Eye (tissue), 1 donor: ENCODE results near the gene LCT.
A peak's percentile ranks its signal among the peaks of the same experiment; 100 is the strongest.
"Not testable (repeated sequence)": the region's sequence is repeated elsewhere in the genome, so short reads cannot be mapped to it uniquely, and the experiment has no call there.

ENCODE experiments used
- DNase-seq: peaks from one replicate; pipeline ENCODE4 v3.0.0-alpha.2; 2015

Gene LCT

GRCh38 chr2:135836596-135837270 is at the start of gene LCT:
TSS of gene LCT (minus strand) at chr2:135837184. CDS start at chr2:135837169, 15 bp downstream.
- DNase-seq = no peak

- no peak for DNase-seq
These were observed 48.7 kb upstream of the LCT start for GRCh38 chr2:135885709-135886108.

GRCh38 chr2:135882415-135882814 is 45.4 kb upstream of the LCT start:
- DNase-seq = peak; percentile 20

GRCh38 chr2:135876770-135877169 is 39.8 kb upstream of the LCT start:
- DNase-seq = not testable (repeated sequence)

GRCh38 chr2:135876066-135876711 is 39.2 kb upstream of the LCT start, which contains the start of gene MCM6:
TSS of gene MCM6 (minus strand) at chr2:135876443. CDS start at chr2:135876365, 78 bp downstream.
- DNase-seq = peak; percentile 99

- DNase-seq = peak; percentile 78
These were observed 38.6 kb upstream of the LCT start for GRCh38 chr2:135875491-135876065.

GRCh38 chr2:135874777-135875365 is 37.9 kb upstream of the LCT start:
- DNase-seq = no peak

- DNase-seq = no peak
These were observed 33.6 kb upstream of the LCT start for GRCh38 chr2:135870571-135870970.

- DNase-seq = no peak
These were observed 26.2 kb upstream of the LCT start for GRCh38 chr2:135863233-135863632.

GRCh38 chr2:135862718-135863117 is 25.7 kb upstream of the LCT start:
- DNase-seq = no peak

GRCh38 chr2:135853401-135853800 is 16.4 kb upstream of the LCT start:
- DNase-seq = no peak

GRCh38 chr2:135851858-135852257 is 14.9 kb upstream of the LCT start:
- DNase-seq = peak; percentile 12

- no peak for DNase-seq
These were observed 14.1 kb upstream of the LCT start for GRCh38 chr2:135850892-135851668.

- DNase-seq = no peak
These were observed 12.1 kb upstream of the LCT start for GRCh38 chr2:135849087-135849486.

GRCh38 chr2:135845997-135846396 is 9.0 kb upstream of the LCT start:
- DNase-seq = no peak

- no peak for DNase-seq
These were observed 8.3 kb upstream of the LCT start for GRCh38 chr2:135845257-135845656.

- no peak for DNase-seq
These were observed 7.4 kb upstream of the LCT start for GRCh38 chr2:135844301-135844895.

- no peak for DNase-seq
These were observed 6.7 kb upstream of the LCT start for GRCh38 chr2:135843671-135844070.

- DNase-seq = no peak
These were observed 3.6 kb upstream of the LCT start for GRCh38 chr2:135840601-135841000.

- peak; percentile 18 for DNase-seq
These were observed 2.7 kb upstream of the LCT start for GRCh38 chr2:135839713-135840112.

- no peak for DNase-seq
These were observed 1.5 kb upstream of the LCT start for GRCh38 chr2:135838502-135838901.

- DNase-seq = no peak
These were observed 4.1 kb downstream of the LCT start for GRCh38 chr2:135832891-135833290.
